ENCODE data around the gene ALKBH8.

- no peak for TF ChIP-seq POLR2A (IDR thresholded peaks at IDR 0.05; ENCODE audit: low read length)
- no peak for TF ChIP-seq GATA1 (IDR thresholded peaks at IDR 0.05; ENCODE audit: low read depth, low read length)
These were observed 1.8 kb downstream of the ALKBH8 start for GRCh38 chr11:107563702-107564101.
